Measurements from ENCODE around the gene KDM3A.

Gene KDM3A

GRCh38 chr2:86440631-86441391 is at the start of gene KDM3A:
TSS of gene KDM3A (plus strand) at chr2:86441371. CDS start at chr2:86442048, 677 bp downstream.
- DNase-seq = peak; percentile 97

- no peak for DNase-seq
Observed at GRCh38 chr2:86392873-86393518, 48.2 kb upstream of the KDM3A start.

GRCh38 chr2:86393521-86394491 is 47.4 kb upstream of the KDM3A start:
- no peak for DNase-seq

- DNase-seq = peak; percentile 55 to 69
Observed at GRCh38 chr2:86396291-86396785, 44.8 kb upstream of the KDM3A start.

- DNase-seq = no peak
Observed at GRCh38 chr2:86397986-86398385, 43.2 kb upstream of the KDM3A start.

GRCh38 chr2:86398500-86399474 is 42.4 kb upstream of the KDM3A start:
- no peak for DNase-seq

GRCh38 chr2:86400321-86400720 is 40.9 kb upstream of the KDM3A start:
- no peak for DNase-seq

GRCh38 chr2:86410581-86410980 is 30.6 kb upstream of the KDM3A start:
- DNase-seq = no peak

GRCh38 chr2:86411396-86411795 is 29.8 kb upstream of the KDM3A start:
- DNase-seq = no peak

GRCh38 chr2:86412007-86412406 is 29.2 kb upstream of the KDM3A start:
- DNase-seq = no peak

- DNase-seq = peak in 1 of 2 experiments; percentile 8
Observed at GRCh38 chr2:86413296-86414094, 27.7 kb upstream of the KDM3A start.

GRCh38 chr2:86414996-86415395 is 26.2 kb upstream of the KDM3A start:
- DNase-seq = peak; percentile 36 to 76

GRCh38 chr2:86416146-86416545 is 25.0 kb upstream of the KDM3A start:
- no peak for DNase-seq

GRCh38 chr2:86417961-86418360 is 23.2 kb upstream of the KDM3A start:
- DNase-seq = no peak

GRCh38 chr2:86420913-86421312 is 20.3 kb upstream of the KDM3A start:
- no peak for DNase-seq

- DNase-seq = no peak
Observed at GRCh38 chr2:86426271-86426670, 14.9 kb upstream of the KDM3A start.

- no peak for DNase-seq
Observed at GRCh38 chr2:86429335-86429734, 11.8 kb upstream of the KDM3A start.

GRCh38 chr2:86430368-86430767 is 10.8 kb upstream of the KDM3A start:
- DNase-seq = no peak

GRCh38 chr2:86433137-86433536 is 8.0 kb upstream of the KDM3A start:
- no peak for DNase-seq

- DNase-seq = no peak
Observed at GRCh38 chr2:86434290-86434689, 6.9 kb upstream of the KDM3A start.

- DNase-seq = no peak
Observed at GRCh38 chr2:86435531-86435930, 5.6 kb upstream of the KDM3A start.
